Caco-2 (cell line): Measurements from ENCODE around the gene FNDC8. TPM values are rescaled to one million over a fixed set of nuclear protein-coding genes. Genes with fewer than 3 reads are reported as not detected.

ENCODE experiments used
- BruUV-seq: library from RNA; stranded (reverse); fragments of 400-500 nt; replicated peaks from 2 replicates; lab custom pipeline; 2021; lab: Mats Ljungman, UMichigan
- CTCF ChIA-PET: fragments of 300-600 bp; sonication (Branson Sonifier 250); formaldehyde crosslinking; loops from one replicate; lab custom pipeline; 2022; ENCODE audit warnings: antibody characterized with exemption; lab: Charles Lee
- POLR2A ChIA-PET: fragments of 300-600 bp; sonication (Branson Sonifier 250); formaldehyde crosslinking; loops from one replicate; lab custom pipeline; 2022; ENCODE audit warnings: antibody characterized with exemption; lab: Charles Lee
- DNase-seq, 2 experiments: peaks; one replicate each; pipeline versions ENCODE4 v3.0.0 to v3.0.0-alpha.2; 2020 to 2022
- H3K27me3 ChIP-seq: replicated peaks from 2 replicates; pipeline ENCODE4 v1.6.0; 2011; ENCODE audit warnings: low read length; ENCODE audit not compliant: control insufficient read depth, insufficient read depth
- H3K36me3 ChIP-seq: 2 replicates; pipeline ENCODE4 v1.5.1; 2011; ENCODE audit warnings: low read length; ENCODE audit not compliant: control insufficient read depth, insufficient read depth
- H3K4me1 ChIP-seq: fragments of 250-450 bp; sonication (Bioruptor Pico); 2 replicates; pipeline ENCODE4 v1.5.1; 2020; ENCODE audit warnings: mild to moderate bottlenecking
- H3K4me3 ChIP-seq: 2 replicates; pipeline ENCODE4 v1.5.1; 2011; ENCODE audit warnings: low read depth, mild to moderate bottlenecking, control low read depth, low read length
- H3K9me3 ChIP-seq: fragments of 250-450 bp; sonication (Bioruptor Pico); 2 replicates; pipeline ENCODE4 v1.5.1; 2020; ENCODE audit warnings: mild to moderate bottlenecking, moderate library complexity
- H3K27ac Mint-ChIP-seq: one replicate; pipeline ENCODE4 v1.8.0; 2022; ENCODE audit warnings: mixed read lengths; ENCODE audit not compliant: unreplicated experiment
- H3K27me3 Mint-ChIP-seq: one replicate; pipeline ENCODE4 v1.8.0; 2022; ENCODE audit warnings: mixed read lengths; ENCODE audit not compliant: insufficient read depth, unreplicated experiment
- H3K36me3 Mint-ChIP-seq: one replicate; pipeline ENCODE4 v1.8.0; 2022; ENCODE audit warnings: mild to moderate bottlenecking, mixed read lengths; ENCODE audit not compliant: insufficient read depth, unreplicated experiment
- H3K4me1 Mint-ChIP-seq: one replicate; pipeline ENCODE4 v1.8.0; 2022; ENCODE audit warnings: low read depth, mixed read lengths; ENCODE audit not compliant: unreplicated experiment
- H3K4me3 Mint-ChIP-seq: one replicate; pipeline ENCODE4 v1.8.0; 2022; ENCODE audit warnings: mild to moderate bottlenecking, moderate library complexity, mixed read lengths; ENCODE audit not compliant: unreplicated experiment
- H3K9me3 Mint-ChIP-seq: one replicate; pipeline ENCODE4 v1.8.0; 2022; ENCODE audit warnings: mixed read lengths; ENCODE audit not compliant: unreplicated experiment
- intact Hi-C: fragments of 100-400 bp; cut with micrococcal nuclease; formaldehyde crosslinking; loops from one replicate; pipeline ENCODE4 v1.10.0; 2022; ENCODE audit not compliant: unreplicated experiment
- total RNA-seq: library from RNA; stranded (reverse); gene quantifications from 2 replicates; pipeline ENCODE4 v1.2.3, GENCODE V29; 2022
- TF ChIP-seq, protein P1 (sequence below), 2 experiments: fragments of 200-600 bp in 1 of 2; IDR thresholded peaks; 1 replicate in 1 of 2; 2 replicates in 1 of 2; pipeline versions ENCODE4 v1.5.1 to v1.8.0; 2011 to 2022; ENCODE audit warnings: antibody characterized with exemption in 1 of 2, control low read depth in 1 of 2, inconsistent platforms in 1 of 2, low read depth in 1 of 2, low read length in 1 of 2, mild to moderate bottlenecking in 1 of 2, moderate library complexity in 1 of 2; ENCODE audit not compliant: insufficient read depth in 1 of 2, severe bottlenecking in 1 of 2, unreplicated experiment in 1 of 2

Gene FNDC8
- total RNA-seq, 1 experiment from 2014 or later = not detected

DNA sequence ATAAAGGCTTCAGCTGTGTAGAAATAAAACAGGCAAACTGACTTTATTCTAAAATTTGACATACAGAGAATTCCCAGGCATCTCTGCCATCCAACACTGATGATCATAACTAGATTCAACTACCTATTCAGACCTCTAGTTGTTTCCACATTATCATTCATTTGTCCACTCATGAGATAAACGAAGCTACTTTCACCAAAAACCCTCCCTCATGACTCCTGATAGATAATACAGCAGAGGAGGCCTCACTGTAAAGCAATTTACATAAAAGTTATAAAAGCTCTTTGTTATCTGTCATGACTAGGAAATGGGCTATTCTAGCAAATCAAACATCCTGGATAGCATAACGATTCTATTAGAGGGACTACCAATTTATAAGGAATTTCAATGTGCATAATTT is 38.3 kb upstream of the FNDC8 start:
- Histone ChIP-seq H3K27me3 (no peaks in the 10 kb centered on the region), H3K4me1 (peaks cover 38% of the 10 kb centered on the region), H3K36me3 (no peaks in the 10 kb centered on the region), H3K4me3 (no peak overlapping the region), H3K9me3 (no peaks in the 10 kb centered on the region)
- TF ChIP-seq, protein P1, sequence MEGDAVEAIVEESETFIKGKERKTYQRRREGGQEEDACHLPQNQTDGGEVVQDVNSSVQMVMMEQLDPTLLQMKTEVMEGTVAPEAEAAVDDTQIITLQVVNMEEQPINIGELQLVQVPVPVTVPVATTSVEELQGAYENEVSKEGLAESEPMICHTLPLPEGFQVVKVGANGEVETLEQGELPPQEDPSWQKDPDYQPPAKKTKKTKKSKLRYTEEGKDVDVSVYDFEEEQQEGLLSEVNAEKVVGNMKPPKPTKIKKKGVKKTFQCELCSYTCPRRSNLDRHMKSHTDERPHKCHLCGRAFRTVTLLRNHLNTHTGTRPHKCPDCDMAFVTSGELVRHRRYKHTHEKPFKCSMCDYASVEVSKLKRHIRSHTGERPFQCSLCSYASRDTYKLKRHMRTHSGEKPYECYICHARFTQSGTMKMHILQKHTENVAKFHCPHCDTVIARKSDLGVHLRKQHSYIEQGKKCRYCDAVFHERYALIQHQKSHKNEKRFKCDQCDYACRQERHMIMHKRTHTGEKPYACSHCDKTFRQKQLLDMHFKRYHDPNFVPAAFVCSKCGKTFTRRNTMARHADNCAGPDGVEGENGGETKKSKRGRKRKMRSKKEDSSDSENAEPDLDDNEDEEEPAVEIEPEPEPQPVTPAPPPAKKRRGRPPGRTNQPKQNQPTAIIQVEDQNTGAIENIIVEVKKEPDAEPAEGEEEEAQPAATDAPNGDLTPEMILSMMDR (IDR thresholded peaks at IDR 0.05; ENCODE audit: insufficient read depth in 1 of 2, low read depth in 1 of 2, low read length in 1 of 2, severe bottlenecking in 1 of 2, unreplicated experiment in 1 of 2) = no peak
- ChIA-PET CTCF (no interaction called here), POLR2A (no interaction called here)
- Mint-ChIP-seq H3K27ac (no peak overlapping the region), H3K27me3 (no peaks in the 10 kb centered on the region), H3K4me1 (peaks cover 35% of the 10 kb centered on the region), H3K4me3 (no peak overlapping the region), H3K36me3 (peaks cover 6% of the 10 kb centered on the region), H3K9me3 (no peaks in the 10 kb centered on the region)
- intact Hi-C loops = no loop called here
- no TSS peak for BruUV-seq
- DNase-seq = no peak

DNA sequence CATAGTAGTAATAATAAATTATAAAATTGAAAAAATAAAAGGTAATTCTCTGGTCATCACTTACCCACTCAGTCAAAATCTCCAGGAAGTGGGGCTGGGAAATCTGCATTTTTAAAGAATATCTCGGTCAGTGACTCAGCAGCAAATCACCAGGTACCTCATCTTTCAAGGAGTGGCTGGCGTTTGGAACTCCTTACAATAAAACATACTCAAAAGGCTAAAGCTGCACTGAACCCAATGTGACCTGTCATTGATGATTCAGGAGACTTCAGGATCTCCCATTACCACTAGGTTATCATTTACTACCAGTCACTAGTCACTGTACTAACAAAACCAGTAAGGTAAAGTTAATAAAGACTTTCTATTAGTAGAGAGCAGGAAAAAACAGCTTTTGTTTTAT is 36.4 kb upstream of the FNDC8 start:
- TF ChIP-seq, protein P1 (IDR thresholded peaks at IDR 0.05; ENCODE audit: insufficient read depth in 1 of 2, low read depth in 1 of 2, low read length in 1 of 2, severe bottlenecking in 1 of 2, unreplicated experiment in 1 of 2) = no peak
- no peak overlapping the region for H3K27ac Mint-ChIP-seq
- no peak for DNase-seq
- H3K36me3 Mint-ChIP-seq = peaks cover 6% of the 10 kb centered on the region
- intact Hi-C loops = no loop called here
- CTCF ChIA-PET = interaction anchor here (0.6 kb wide), 1 partner anchor 15 kb away, joined by 3 read pairs; no protein-coding TSS in a partner anchor
- no peaks in the 10 kb centered on the region for H3K9me3 Mint-ChIP-seq
- no peaks in the 10 kb centered on the region for H3K27me3 ChIP-seq
- POLR2A ChIA-PET = no interaction called here
- H3K9me3 ChIP-seq = no peaks in the 10 kb centered on the region
- no peaks in the 10 kb centered on the region for H3K36me3 ChIP-seq
- H3K4me3 ChIP-seq = no peak overlapping the region
- H3K4me1 Mint-ChIP-seq = peaks cover 28% of the 10 kb centered on the region
- H3K27me3 Mint-ChIP-seq = no peaks in the 10 kb centered on the region
- H3K4me3 Mint-ChIP-seq = no peak overlapping the region
- H3K4me1 ChIP-seq = peaks cover 26% of the 10 kb centered on the region
- BruUV-seq = no TSS peak

DNA sequence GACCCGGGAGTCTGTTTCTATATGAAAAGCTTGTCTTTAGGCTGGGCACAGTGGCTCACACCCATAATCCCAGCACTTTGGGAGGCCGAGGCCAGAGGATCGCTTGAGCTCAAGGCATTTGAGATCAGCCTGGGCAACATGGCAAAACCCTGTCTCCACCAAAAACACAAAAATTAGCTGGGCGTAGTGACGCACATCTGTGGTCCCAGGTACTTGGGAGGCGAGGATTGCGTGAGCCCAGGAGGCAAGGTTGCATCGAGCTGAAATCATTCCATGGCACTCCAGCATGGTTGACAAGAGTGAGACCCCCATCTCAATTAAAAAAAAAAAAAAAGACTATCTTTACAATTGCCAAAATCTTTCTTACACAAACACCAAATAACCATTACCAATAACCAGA is 35.3 kb upstream of the FNDC8 start:
- Mint-ChIP-seq H3K9me3 (no peaks in the 10 kb centered on the region), H3K36me3 (peaks cover 6% of the 10 kb centered on the region), H3K27ac (no peak overlapping the region), H3K4me1 (peaks cover 20% of the 10 kb centered on the region), H3K27me3 (no peaks in the 10 kb centered on the region), H3K4me3 (no peak overlapping the region)
- POLR2A ChIA-PET = no interaction called here
- BruUV-seq = no TSS peak
- H3K4me3 ChIP-seq = no peak overlapping the region
- H3K36me3 ChIP-seq = no peaks in the 10 kb centered on the region
- no peak for DNase-seq
- intact Hi-C loops = no loop called here
- H3K9me3 ChIP-seq = no peaks in the 10 kb centered on the region
- CTCF ChIA-PET = no interaction called here
- TF ChIP-seq, protein P1 (IDR thresholded peaks at IDR 0.05; ENCODE audit: insufficient read depth in 1 of 2, low read depth in 1 of 2, low read length in 1 of 2, severe bottlenecking in 1 of 2, unreplicated experiment in 1 of 2) = no peak
- H3K4me1 ChIP-seq = peaks cover 22% of the 10 kb centered on the region
- H3K27me3 ChIP-seq = no peaks in the 10 kb centered on the region
